Stimulated activated CD4-positive, alpha-beta T cell treated with anti-CD3 and anti-CD28 coated beads, Interleukin-2, amount 100 ng/mL, for 4 hours (primary cell): Measurements from ENCODE around the gene FGD6.
A peak's percentile ranks its signal among the peaks of the same experiment; 100 is the strongest.
"Not testable (repeated sequence)": the region's sequence is repeated elsewhere in the genome, so short reads cannot be mapped to it uniquely, and the experiment has no call there.

Experiments
- DNase-seq: peaks from one replicate; pipeline ENCODE4 v3.0.0-alpha.2; 2020; ENCODE audit warnings: low read depth

Gene FGD6

GRCh38 chr12:95217377-95218149 is at the start of gene FGD6, which contains the start of gene VEZT:
FGD6 (minus strand) TSS chr12:95217467; CDS start chr12:95217240, 227 bp downstream.
VEZT (plus strand) TSS chr12:95217807; CDS start chr12:95217851, 44 bp downstream.
- DNase-seq, result peak; percentile 97

GRCh38 chr12:95266254-95266653 is 49.0 kb upstream of the FGD6 start:
- no peak for DNase-seq

GRCh38 chr12:95265765-95266164 is 48.5 kb upstream of the FGD6 start:
- no peak for DNase-seq

GRCh38 chr12:95262808-95263207 is 45.5 kb upstream of the FGD6 start:
- no peak for DNase-seq

- no peak for DNase-seq
These were observed 43.8 kb upstream of the FGD6 start for GRCh38 chr12:95261109-95261508.

GRCh38 chr12:95259368-95259767 is 42.1 kb upstream of the FGD6 start:
- no peak for DNase-seq

- DNase-seq, result no peak
These were observed 41.5 kb upstream of the FGD6 start for GRCh38 chr12:95258803-95259202.

GRCh38 chr12:95258151-95258550 is 40.9 kb upstream of the FGD6 start:
- DNase-seq, result no peak

GRCh38 chr12:95257541-95257940 is 40.3 kb upstream of the FGD6 start:
- no peak for DNase-seq

GRCh38 chr12:95253386-95253785 is 36.1 kb upstream of the FGD6 start:
- DNase-seq, result no peak

GRCh38 chr12:95248604-95249360 is 31.5 kb upstream of the FGD6 start:
- no peak for DNase-seq

- no peak for DNase-seq
These were observed 30.8 kb upstream of the FGD6 start for GRCh38 chr12:95248095-95248494.

GRCh38 chr12:95244350-95244749 is 27.1 kb upstream of the FGD6 start:
- DNase-seq, result no peak

GRCh38 chr12:95243497-95244183 is 26.4 kb upstream of the FGD6 start:
- DNase-seq, result no peak

- DNase-seq, result no peak
These were observed 24.7 kb upstream of the FGD6 start for GRCh38 chr12:95241761-95242506.

GRCh38 chr12:95241138-95241537 is 23.9 kb upstream of the FGD6 start:
- not testable (repeated sequence) for DNase-seq

- no peak for DNase-seq
These were observed 23.3 kb upstream of the FGD6 start for GRCh38 chr12:95240556-95240955.

GRCh38 chr12:95239835-95240234 is 22.6 kb upstream of the FGD6 start:
- not testable (repeated sequence) for DNase-seq

GRCh38 chr12:95239216-95239615 is 21.9 kb upstream of the FGD6 start:
- no peak for DNase-seq

GRCh38 chr12:95238150-95238549 is 20.9 kb upstream of the FGD6 start:
- no peak for DNase-seq

GRCh38 chr12:95237315-95237714 is 20.0 kb upstream of the FGD6 start:
- DNase-seq, result no peak

GRCh38 chr12:95235621-95236020 is 18.4 kb upstream of the FGD6 start:
- DNase-seq, result not testable (repeated sequence)
